Neutrophil (primary cell): ENCODE measurements around the gene CHAD.

Experiments
- H3K27ac ChIP-seq: fragments of 200-600 bp; sonication (generic); 2 replicates; pipeline ENCODE4 v1.5.1; 2016; ENCODE audit warnings: mild to moderate bottlenecking, moderate library complexity
- H3K27me3 ChIP-seq: fragments of 200-600 bp; sonication (generic); 2 replicates; pipeline ENCODE4 v1.6.0; 2016; ENCODE audit warnings: mild to moderate bottlenecking
- H3K36me3 ChIP-seq: fragments of 200-600 bp; sonication (generic); 2 replicates; pipeline ENCODE4 v1.5.1; 2017
- H3K4me1 ChIP-seq, 2 experiments: fragments of 200-600 bp in 1 of 2; sonication (generic) in 1 of 2; 1 replicate in 1 of 2; 2 replicates in 1 of 2; pipeline versions ENCODE4 v1.5.1 to v1.6.1; 2013 to 2016; ENCODE audit warnings: low read depth in 1 of 2, low read length in 1 of 2, mild to moderate bottlenecking in 1 of 2, moderate library complexity in 1 of 2; ENCODE audit not compliant: control insufficient read depth in 1 of 2, insufficient read depth in 1 of 2
- H3K4me3 ChIP-seq, 2 experiments: fragments of 200-600 bp in 1 of 2; sonication (generic) in 1 of 2; 1 replicate in 1 of 2; 2 replicates in 1 of 2; pipeline ENCODE4 v1.5.1; 2013 to 2016; ENCODE audit warnings: low read depth in 1 of 2, low read length in 1 of 2, mild to moderate bottlenecking in 1 of 2, moderate library complexity in 1 of 2
- H3K9me3 ChIP-seq: fragments of 200-600 bp; sonication (generic); 2 replicates; pipeline ENCODE4 v1.5.1; 2016
- CTCF ChIP-seq: fragments of 200-600 bp; sonication (generic); IDR thresholded peaks from 2 replicates; pipeline ENCODE4 v1.5.1; 2016; ENCODE audit warnings: antibody characterized with exemption

Gene CHAD

GRCh38 chr17:50462446-50462845 is 6.2 kb downstream of the CHAD start:
- H3K27me3 ChIP-seq: peaks cover 13% of the 10 kb centered on the region
- H3K4me3 ChIP-seq: no peak overlapping the region
- no peaks in the 10 kb centered on the region for H3K9me3 ChIP-seq
- no peaks in the 10 kb centered on the region for H3K4me1 ChIP-seq
- H3K27ac ChIP-seq: no peak overlapping the region
- no peaks in the 10 kb centered on the region for H3K36me3 ChIP-seq
- no peak for TF ChIP-seq CTCF

GRCh38 chr17:50461550-50462132 is 7.0 kb downstream of the CHAD start:
- H3K27me3 ChIP-seq: peaks cover 5% of the 10 kb centered on the region
- H3K36me3 ChIP-seq: no peaks in the 10 kb centered on the region
- no peak overlapping the region for H3K4me3 ChIP-seq
- H3K4me1 ChIP-seq: no peaks in the 10 kb centered on the region
- TF ChIP-seq CTCF: no peak
- no peak overlapping the region for H3K27ac ChIP-seq
- H3K9me3 ChIP-seq: no peaks in the 10 kb centered on the region

GRCh38 chr17:50460831-50461526 is 7.7 kb downstream of the CHAD start:
- H3K27me3 ChIP-seq: no peaks in the 10 kb centered on the region
- TF ChIP-seq CTCF: no peak

GRCh38 chr17:50459756-50460155 is 8.9 kb downstream of the CHAD start:
- TF ChIP-seq CTCF: no peak
- Histone ChIP-seq H3K4me3 (no peak overlapping the region), H3K27ac (no peak overlapping the region), H3K4me1 (no peaks in the 10 kb centered on the region), H3K27me3 (no peaks in the 10 kb centered on the region), H3K36me3 (no peaks in the 10 kb centered on the region), H3K9me3 (no peaks in the 10 kb centered on the region)

More at GRCh38 chr17:50460831-50461526, 7.7 kb downstream of the CHAD start:
- Histone ChIP-seq H3K36me3 (no peaks in the 10 kb centered on the region), H3K27ac (no peak overlapping the region), H3K9me3 (no peaks in the 10 kb centered on the region), H3K4me1 (no peaks in the 10 kb centered on the region), H3K4me3 (no peak overlapping the region)

- Histone ChIP-seq H3K36me3 (no peaks in the 10 kb centered on the region), H3K27ac (no peak overlapping the region), H3K4me1 (no peaks in the 10 kb centered on the region), H3K27me3 (no peaks in the 10 kb centered on the region), H3K9me3 (no peaks in the 10 kb centered on the region), H3K4me3 (no peak overlapping the region)
- no peak for TF ChIP-seq CTCF
Observed at GRCh38 chr17:50458701-50459676, 9.7 kb downstream of the CHAD start.
